Neural cell (in vitro differentiated cells): ENCODE results near the gene SCARB2.

Experiments used
- CTCF ChIP-seq: fragments of 450-650 bp; IDR thresholded peaks from 2 replicates; pipeline ENCODE4 v1.5.1; 2014; ENCODE audit warnings: antibody characterized with exemption, mild to moderate bottlenecking, moderate library complexity; ENCODE audit not compliant: poor library complexity, severe bottlenecking
- EZH2 ChIP-seq: fragments of 200-600, 300-800 bp; shearing (Covaris generic), sonication (generic); IDR thresholded peaks from 2 replicates; pipeline ENCODE4 v1.6.1; 2014; ENCODE audit warnings: antibody characterized with exemption, low read length, borderline replicate concordance, mild to moderate bottlenecking; ENCODE audit not compliant: insufficient read depth, poor library complexity, severe bottlenecking
- REST ChIP-seq: IDR thresholded peaks from 2 replicates; pipeline ENCODE4 v1.6.1; 2012; ENCODE audit warnings: borderline replicate concordance

DNA sequence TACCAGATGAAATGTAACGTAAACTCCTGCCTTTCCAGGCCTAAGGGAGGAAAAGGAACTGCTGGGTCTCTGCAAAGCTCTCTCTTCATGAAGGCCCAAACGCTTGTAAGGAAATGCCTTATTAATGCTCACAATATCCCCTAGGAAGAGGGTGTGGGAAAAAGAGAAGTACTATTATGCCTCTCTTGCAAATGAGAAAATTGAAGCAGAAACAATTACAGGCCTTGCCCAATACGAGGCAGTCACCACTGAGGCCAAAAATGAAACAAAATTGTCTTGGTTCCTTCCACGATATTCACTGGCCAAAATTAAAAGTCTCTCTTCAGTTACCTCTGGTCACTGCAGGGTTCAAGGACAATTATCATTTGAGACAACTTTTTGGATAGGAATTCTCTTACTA, 3.2 kb downstream of the SCARB2 start:
- no peak for TF ChIP-seq REST
- TF ChIP-seq CTCF, result no peak
- TF ChIP-seq EZH2, result no peak
